Left kidney (tissue), 2 donors: ENCODE measurements around the gene HS1BP3. TPM values are rescaled to one million over a fixed set of nuclear protein-coding genes. Genes with fewer than 3 reads are reported as not detected.

ENCODE experiments used
- DNase-seq: peaks from one replicate; pipeline ENCODE4 v3.0.0-alpha.2; 2013
- polyA plus RNA-seq: library from polyadenylated mRNA; unstranded; fragments of 120-200 nt; gene quantifications from one replicate; pipeline ENCODE4 v1.2.1, GENCODE V29; 2013; ENCODE audit not compliant: insufficient read length

Gene HS1BP3
- polyA plus RNA-seq, 1 donor = 14.6 TPM

DNA sequence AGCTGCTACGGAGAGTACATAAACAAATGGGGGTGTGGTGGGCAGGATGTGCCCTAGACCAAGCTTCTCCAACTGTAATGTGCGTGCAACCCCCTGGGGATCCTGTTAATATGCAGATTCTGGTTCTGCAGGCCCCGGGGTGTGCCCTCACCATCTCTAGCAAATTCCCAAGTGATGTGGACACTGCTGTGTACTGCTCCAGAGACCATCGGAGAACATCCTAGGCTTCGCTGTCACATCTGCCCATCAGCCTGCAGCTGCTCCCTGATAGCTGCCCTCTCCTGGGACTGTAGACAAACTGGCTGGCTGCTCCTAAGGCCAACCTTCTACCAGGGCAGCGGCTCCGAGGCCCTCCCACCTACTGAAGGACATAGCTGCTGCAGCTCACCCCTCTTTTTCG lies 3.2 kb downstream of the HS1BP3 start:
- DNase-seq = no peak

GRCh38 chr2:20647211-20647610 lies 3.7 kb downstream of the HS1BP3 start:
- DNase-seq = no peak

- no peak for DNase-seq
Observed at GRCh38 chr2:20646446-20646845, 4.5 kb downstream of the HS1BP3 start.

GRCh38 chr2:20645761-20646160 lies 5.1 kb downstream of the HS1BP3 start:
- DNase-seq = no peak

- no peak for DNase-seq
Observed at GRCh38 chr2:20645301-20645701, 5.6 kb downstream of the HS1BP3 start.

GRCh38 chr2:20643826-20644225 lies 7.1 kb downstream of the HS1BP3 start:
- no peak for DNase-seq

GRCh38 chr2:20643060-20643459 lies 7.8 kb downstream of the HS1BP3 start:
- DNase-seq = no peak

GRCh38 chr2:20642055-20642971 lies 8.6 kb downstream of the HS1BP3 start:
- DNase-seq = peak; percentile 57

GRCh38 chr2:20641123-20641985 lies 9.5 kb downstream of the HS1BP3 start:
- DNase-seq = no peak

GRCh38 chr2:20640411-20641122 lies 10.3 kb downstream of the HS1BP3 start:
- DNase-seq = no peak

DNA sequence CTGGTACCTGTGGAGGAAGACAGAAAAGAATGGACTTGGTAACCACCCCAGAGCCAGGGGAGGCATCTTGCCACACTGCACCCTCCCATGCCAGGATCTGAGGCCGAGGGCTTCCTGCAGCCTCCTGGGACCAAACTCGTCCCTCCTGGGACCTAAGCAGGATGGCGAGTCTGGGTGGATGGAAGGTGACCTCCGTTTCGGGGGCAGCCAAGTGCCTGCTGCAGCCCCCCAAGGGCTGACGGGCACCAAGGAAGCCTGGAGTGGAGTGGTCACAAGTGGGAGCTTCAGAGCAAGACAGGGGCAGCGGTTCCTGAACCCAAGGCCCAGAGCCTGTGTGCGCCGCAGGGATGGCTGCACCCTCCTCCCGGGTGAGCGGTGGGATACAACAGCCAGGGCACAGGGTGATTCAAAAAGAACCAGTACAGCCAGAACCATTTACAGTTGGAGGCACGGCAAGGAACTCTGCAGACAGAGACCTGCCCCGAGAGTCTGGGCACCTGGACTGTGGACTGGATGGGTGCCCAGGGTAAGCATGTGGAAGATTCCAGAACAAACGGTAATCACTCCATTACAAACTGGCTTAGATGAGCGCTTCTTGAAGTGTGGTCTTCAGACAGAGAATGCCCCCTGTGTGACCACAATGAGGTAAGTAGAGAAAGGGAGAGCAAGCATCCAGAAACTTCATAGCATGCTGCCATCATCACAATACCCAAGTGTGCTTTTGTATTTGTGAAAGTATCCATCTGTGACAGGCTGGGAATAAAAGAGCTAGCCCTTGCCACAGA lies 12.1 kb downstream of the HS1BP3 start:
- DNase-seq = no peak

- no peak for DNase-seq
Observed at GRCh38 chr2:20638014-20638413, 12.9 kb downstream of the HS1BP3 start.

- no peak for DNase-seq
Observed at GRCh38 chr2:20637147-20637546, 13.8 kb downstream of the HS1BP3 start.

DNA sequence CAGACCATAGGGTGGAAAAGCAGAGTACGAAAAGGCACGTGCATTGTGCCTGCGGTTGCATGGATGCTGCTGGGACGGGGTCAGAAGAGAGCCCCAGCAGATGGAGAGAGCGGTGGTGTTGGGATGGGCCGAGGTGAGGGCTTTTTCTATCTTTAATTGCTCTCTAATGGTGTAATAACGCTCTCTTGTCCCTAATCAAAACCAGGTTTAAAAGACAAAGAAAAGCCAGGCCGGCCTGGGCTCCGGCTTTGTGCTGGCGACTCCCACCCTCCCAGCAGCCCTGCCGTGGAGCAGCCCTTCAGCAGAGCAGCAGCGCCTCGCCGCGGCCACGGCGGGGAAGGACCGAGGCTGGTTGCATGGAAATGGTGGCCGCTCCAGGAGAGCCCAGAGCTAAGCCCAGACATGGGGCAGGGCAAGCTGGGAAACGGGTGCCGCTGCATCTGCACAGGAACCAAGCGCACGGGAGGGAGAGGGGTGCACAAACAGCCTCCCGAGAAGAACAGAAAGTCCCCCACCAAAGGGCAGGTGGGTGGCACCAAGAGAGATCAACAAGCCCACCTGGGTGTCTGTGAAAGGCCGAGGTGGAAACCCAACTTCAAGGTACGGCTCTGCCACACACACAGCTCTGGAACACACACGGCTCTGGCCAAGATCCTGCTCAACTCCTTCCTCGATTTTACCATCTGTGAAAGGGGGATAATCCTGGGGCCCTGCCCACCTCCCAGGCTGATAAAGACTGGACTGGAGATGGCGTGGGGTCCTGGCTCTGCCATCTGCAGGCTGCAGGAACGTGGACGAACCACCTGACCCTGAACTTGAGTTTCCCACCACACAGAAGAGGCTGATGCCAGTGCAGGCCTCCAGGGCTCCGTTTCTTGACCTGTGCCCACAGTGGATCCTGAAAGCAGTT lies 15.0 kb downstream of the HS1BP3 start:
- peak; percentile 77 for DNase-seq

GRCh38 chr2:20635113-20635510 lies 15.8 kb downstream of the HS1BP3 start:
- no peak for DNase-seq

DNA sequence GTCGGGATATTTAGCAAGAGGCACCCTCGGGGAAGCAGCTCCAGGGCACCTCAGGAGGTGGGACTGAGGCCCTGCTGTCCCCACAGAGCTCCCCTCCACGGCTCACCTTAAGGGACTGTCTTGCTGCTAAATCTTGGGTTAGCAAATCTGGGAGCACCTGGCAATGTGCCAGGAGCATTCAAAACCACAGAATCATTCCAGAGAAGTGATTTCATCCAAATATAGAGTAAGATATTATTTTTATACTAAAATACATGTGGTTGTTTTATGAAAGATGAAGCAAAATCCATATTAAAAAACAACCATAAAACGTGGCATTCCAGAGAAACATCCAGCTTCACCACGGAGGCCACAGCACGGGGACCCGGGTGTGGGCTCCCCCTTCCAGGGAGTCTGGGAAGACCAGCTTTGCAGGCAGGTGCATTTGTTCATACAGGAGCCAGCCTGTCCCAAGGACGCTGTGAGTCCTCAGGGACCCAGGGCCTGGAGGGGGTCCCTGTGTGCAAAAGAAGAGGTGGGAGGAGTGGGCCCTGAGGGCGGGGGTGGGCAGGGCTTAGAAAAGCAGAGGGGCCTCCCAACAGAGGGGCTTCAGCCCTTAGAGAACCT lies 16.3 kb downstream of the HS1BP3 start:
- DNase-seq = no peak

- no peak for DNase-seq
Observed at GRCh38 chr2:20633794-20634506, 16.9 kb downstream of the HS1BP3 start.

GRCh38 chr2:20633001-20633400 lies 17.9 kb downstream of the HS1BP3 start:
- DNase-seq = no peak

- no peak for DNase-seq
Observed at GRCh38 chr2:20632446-20632990, 18.4 kb downstream of the HS1BP3 start.
